MM.1S (cell line): ENCODE results near the gene SNX18.

Experiments
- CTCF ChIP-seq: fragments of 300-600 bp; sonication (generic); IDR thresholded peaks from 2 replicates; pipeline ENCODE4 v1.5.1; 2016; ENCODE audit warnings: antibody characterized with exemption, low read length, mixed read lengths
- EZH2 ChIP-seq: fragments of 300-600 bp; sonication (generic); optimal IDR thresholded peaks from 2 replicates; pipeline ENCODE3; 2017; ENCODE audit warnings: low read depth, mild to moderate bottlenecking, antibody characterized with exemption, low read length, mixed read lengths
- EZH2phosphoT487 ChIP-seq: fragments of 300-600 bp; sonication (generic); IDR thresholded peaks from 2 replicates; pipeline ENCODE4 v1.6.1; 2018; ENCODE audit warnings: antibody characterized with exemption, low read length

GRCh38 chr5:54495027-54495426 is 22.5 kb upstream of the SNX18 start:
- TF ChIP-seq CTCF = no peak
- no peak for TF ChIP-seq EZH2
- TF ChIP-seq EZH2phosphoT487 = no peak
